GM18502 (cell line): Measurements from ENCODE around the gene TACR3.
"Not testable (repeated sequence)": the region's sequence is repeated elsewhere in the genome, so short reads cannot be mapped to it uniquely, and the experiment has no call there.

Source experiments
- ATAC-seq: cut with Tn5 transposase; IDR thresholded peaks from one replicate; pipeline ENCODE4 v1.9.1; 2021; ENCODE audit warnings: mild to moderate bottlenecking; ENCODE audit not compliant: unreplicated experiment, poor library complexity

TACR3 gene

DNA sequence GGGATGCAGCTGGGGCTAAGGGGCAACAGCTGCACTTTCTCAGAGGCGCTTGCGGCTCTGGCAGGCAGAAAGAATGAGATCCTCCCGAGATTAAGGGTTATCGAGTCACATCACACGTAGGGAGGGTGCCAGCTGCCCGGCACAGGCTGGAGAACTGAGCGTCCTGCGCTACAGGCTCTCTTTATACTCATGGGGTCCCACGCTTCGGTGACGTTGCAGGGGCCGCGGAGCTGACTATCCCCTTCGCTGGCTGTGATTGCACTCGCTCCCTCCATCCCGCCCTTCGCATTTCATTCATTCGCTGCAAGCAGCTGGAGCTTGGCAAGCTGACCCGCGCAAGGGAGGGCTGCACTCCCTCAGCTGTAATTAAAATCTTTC lies at the start of gene TACR3:
Gene TACR3, minus strand, starts transcription at position 156 of the 378 bp plus-strand sequence. CDS start 310 bp downstream, outside the sequence.
- ATAC-seq = no peak

DNA sequence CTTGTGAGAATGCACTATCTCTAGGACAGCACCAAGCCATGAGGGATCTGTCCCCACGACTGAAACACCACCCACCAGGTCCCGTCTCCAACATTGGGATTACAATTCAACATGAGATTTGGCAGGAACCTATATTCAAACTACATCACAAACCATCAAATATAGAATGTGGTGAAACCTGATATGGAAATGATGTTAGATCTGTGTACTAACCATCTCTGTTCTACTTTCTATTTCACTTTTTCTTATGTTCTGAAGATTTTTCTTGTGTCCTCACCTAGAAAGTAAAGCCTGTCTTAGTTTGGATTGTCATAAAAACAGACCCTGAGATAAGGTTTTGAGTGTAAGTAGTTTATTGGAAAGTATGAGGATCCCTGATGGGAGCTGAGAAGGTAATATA lies 37.8 kb upstream of the TACR3 start:
- ATAC-seq = peak; percentile 53

GRCh38 chr4:103756741-103757140 lies 37.0 kb upstream of the TACR3 start:
- no peak for ATAC-seq

- no peak for ATAC-seq
Observed at GRCh38 chr4:103754844-103755243, 35.1 kb upstream of the TACR3 start.

DNA sequence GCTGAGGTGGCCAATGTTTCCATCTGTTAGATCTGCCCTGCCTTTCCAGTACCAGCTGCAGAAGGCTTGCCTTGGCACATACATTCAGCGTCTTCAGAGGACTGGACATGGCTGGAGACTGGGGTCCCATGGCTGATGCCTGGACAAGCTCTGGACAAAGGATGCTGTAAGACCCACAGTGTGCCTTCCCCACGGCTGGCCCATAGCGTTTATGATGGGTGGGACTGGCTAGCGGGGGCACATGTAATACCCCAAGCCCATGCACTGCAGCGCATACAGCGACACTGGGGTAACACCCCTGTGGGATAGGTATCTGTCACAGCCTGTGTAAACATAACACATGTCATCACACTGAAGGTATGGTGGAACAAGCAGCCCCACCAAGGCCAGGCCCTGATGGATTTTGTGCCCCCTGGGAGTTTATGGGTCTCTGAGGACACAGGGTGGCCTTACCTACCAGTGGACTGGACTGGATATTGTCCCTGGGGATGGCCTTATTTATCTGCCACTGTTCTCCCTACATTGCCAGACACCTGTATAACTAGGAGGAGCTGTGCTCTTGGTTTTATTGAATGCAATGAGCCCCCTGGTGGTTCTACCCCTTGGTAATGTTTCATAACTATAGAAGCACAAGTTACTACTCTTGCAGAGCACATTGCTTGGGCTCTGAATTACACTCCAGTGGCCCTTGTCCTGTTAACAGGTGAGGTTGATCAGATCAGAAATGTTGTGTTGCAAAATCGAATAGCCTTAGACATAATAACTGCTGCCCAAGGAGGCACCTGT lies 34.3 kb upstream of the TACR3 start:
- no peak for ATAC-seq

DNA sequence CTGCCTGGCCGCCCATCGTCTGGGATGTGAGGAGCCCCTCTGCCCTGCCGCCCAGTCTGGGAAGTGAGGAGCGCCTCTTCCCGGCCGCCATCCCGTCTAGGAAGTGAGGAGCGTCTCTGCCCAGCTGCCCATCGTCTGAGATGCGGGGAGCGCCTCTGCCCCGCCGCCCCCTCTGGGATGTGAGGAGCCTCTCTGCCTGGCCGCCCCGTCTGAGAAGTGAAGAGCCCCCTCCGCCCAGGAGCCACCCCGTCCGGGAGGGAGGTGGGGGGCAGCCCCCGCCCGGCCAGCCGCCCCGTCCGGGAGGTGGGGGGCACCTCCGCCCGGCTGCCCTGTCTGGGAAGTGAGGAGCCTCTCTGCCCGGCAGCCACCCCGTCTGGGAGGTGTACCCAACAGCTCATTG lies 3.4 kb upstream of the TACR3 start:
- ATAC-seq = not testable (repeated sequence)

DNA sequence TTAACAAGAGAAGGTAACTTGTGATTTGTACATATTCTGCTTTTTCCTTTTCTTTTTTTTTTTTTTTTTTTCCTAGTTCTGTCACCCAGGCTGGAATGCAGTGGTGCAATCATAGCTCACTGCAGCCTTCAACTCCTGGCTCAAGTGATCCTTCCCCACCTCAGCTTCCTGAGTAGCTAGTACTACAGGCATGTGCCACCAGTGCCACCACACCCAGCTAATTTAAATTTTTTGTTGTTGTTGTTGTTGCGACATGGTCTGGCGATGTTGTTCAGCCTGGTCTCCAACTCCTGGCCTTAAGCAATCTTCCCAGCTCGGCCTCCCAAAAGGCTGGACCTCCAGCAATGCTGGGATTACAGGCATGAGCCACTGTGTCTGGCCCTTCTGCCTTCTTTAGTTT lies 1.5 kb upstream of the TACR3 start:
- ATAC-seq = no peak

DNA sequence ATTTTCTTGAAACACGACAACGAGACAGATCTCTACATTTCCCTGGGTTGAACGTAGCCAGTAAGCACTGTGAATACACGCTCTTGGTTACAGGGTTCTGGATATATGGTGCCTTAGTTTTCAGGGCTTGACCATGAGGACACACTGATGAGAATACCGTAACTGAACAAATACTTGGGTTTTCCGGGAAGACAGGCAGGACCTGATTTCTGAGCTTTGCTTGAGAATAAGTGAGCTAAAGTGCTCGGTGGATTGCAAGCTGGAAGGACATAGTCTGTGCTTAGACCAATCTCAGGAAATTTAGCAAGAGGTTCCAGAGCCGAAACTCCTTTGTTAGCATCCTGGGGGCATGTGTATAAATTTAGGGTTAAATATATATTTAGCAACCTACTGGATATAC lies 876 bp upstream of the TACR3 start:
- ATAC-seq = no peak

DNA sequence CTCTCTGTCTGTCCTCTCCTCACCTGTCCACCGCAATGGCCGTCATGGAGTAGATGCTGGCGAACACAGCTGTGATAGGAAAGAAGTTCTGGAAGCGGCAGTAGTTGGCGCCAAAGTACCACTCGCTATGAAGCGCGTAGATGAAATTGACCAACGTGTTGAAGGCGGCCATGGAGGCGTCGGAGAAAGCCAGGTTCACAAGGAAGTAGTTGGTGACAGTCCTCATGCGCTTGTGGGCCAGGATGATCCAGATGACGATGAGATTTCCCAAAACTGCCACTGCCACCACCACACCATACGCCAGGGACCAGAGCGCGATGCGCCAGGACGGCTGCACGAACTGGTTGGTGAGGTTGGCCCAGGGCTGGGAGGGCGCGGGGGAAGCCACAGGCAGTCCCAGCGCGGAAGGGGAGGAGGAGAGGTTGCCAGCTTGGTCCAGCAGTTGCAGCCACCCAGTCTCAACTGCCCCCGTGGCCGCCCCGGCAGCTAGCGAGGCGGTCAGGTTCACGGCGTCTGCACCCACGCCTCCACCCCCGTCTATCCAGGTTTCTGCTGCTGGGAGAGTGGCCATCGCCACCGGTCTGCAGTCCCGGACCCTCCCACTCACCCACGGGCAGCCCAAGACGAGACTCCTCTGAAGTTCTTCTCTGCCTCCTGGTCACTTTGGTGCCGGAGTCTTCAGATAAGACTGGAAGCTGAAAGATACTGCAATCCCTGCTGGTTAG lies 518 bp downstream of the TACR3 start:
- ATAC-seq = no peak

GRCh38 chr4:103692615-103693014 lies 27.2 kb downstream of the TACR3 start:
- no peak for ATAC-seq

DNA sequence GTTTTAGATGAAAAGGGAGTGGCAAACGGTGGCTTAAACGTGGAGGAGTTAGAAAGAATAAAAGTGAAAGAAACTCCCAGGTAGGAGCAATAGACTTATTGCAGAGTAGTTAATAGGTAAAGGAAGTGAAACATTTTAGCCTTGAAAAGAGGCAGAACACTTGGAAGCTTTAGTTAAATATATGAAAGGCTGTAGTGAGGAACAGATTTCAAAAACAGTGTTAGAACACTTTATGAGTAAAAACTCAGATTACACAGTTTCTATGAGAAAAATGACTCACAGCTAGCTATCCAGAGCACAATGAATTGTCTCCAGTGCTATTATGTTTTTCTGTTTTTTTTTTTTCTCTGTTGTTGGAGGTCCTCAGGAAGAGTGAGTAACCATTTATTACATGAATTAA lies 45.8 kb downstream of the TACR3 start:
- ATAC-seq = no peak

GRCh38 chr4:103666764-103667163 lies 53.0 kb downstream of the TACR3 start:
- not testable (repeated sequence) for ATAC-seq

DNA sequence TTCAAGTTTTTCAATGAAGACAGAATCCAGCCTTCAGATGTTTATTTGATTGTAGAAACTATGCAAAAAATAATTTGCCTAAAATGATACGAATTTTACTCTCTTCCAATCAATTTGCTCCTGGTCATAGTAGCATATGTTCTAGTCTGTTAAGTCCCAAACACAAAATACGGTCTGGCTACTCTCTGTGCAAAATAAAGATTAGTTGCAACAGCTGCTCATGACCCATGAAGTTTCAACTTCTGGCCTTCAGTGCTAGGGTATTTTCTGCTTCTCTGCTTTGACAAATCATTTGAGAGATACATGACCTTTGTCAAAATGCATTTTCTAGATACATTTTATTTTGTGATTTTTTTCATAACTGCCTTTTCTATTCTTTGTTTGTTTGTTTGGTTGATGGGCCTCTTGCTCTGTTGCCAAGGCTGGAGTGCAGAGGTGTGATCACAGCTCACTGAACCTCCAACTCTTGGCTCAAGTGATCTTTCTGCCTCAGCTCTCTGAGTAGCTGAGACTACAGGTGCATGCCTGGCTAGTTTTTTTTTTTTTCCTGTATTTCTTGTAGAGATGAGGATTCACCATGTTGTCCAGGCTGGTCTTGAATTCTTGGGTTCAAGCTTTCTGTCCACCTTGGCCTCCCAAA lies 55.2 kb downstream of the TACR3 start:
- no peak for ATAC-seq

- no peak for ATAC-seq
Observed at GRCh38 chr4:103648541-103648940, 71.2 kb downstream of the TACR3 start.

GRCh38 chr4:103645991-103646390 lies 73.8 kb downstream of the TACR3 start:
- no peak for ATAC-seq

- ATAC-seq = no peak
Observed at GRCh38 chr4:103634236-103634635, 85.5 kb downstream of the TACR3 start.

GRCh38 chr4:103626296-103626695 lies 93.5 kb downstream of the TACR3 start:
- no peak for ATAC-seq

DNA sequence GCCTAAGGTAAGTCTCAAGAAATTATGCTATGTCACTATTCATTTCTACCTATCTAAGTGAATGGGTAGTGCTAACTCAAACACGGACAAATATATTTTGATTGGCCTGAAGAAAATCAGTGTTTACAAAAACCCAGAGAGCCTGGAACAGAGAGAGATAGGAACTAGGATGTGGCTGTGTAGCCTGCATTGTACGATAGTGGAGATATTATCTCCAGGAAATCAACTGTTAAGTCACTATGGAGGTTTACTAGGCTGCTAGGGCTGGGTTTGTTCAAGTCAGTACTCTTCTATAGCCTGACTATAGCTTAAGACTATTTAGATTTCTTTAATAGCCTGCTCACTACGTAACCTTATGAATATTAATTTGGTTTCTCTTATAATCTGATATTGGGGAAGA lies 127.9 kb downstream of the TACR3 start:
- ATAC-seq = no peak

GRCh38 chr4:103567591-103567990 lies 152.2 kb downstream of the TACR3 start:
- ATAC-seq = no peak

DNA sequence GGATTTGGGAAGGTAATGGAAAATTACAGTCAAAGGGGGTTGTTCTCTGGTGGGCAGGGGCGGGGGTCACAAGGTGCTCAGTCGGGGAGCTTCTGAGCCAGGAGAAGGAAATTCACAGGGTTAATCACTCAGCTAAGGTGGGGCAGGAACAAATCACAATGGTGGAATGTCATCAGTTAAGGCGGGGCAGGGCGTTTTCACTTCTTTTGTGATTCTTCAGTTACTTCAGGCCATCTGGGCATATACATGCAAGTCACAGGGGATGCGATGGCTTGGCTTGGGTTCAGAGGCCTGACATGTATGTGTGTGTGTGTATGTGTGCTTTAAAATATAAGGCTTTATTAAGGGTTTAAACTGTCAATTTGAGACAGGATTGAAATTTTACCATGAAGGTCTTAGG lies 160.6 kb downstream of the TACR3 start:
- not testable (repeated sequence) for ATAC-seq
